ENCODE measurements around the gene USP47. TPM values are rescaled to one million over a fixed set of nuclear protein-coding genes. Genes with fewer than 3 reads are reported as not detected.

The USP47 gene
- total and polyA plus RNA-seq, 9 of the 15 experiments (the other 6 are each of a cell fraction or from before 2014, with no cell fraction given), result 13.1 to 63.6 (median 34.7) TPM

GRCh38 chr11:11841723-11842420 is at the start of gene USP47 (continued):
- TF ChIP-seq IRF1 (CRISPR knock-in tag; IDR thresholded peaks at IDR 0.05; ENCODE audit: borderline replicate concordance) (no peak), NFRKB (IDR thresholded peaks at IDR 0.05; ENCODE audit: low read depth) (peak; percentile 97), ASH1L (IDR thresholded peaks at IDR 0.05; ENCODE audit: borderline replicate concordance, low read depth, partially characterized antibody) (no peak), EZH2 (IDR thresholded peaks at IDR 0.05; ENCODE audit: borderline replicate concordance, low read depth, low read length) (no peak), DLX4 (CRISPR knock-in tag; IDR thresholded peaks at IDR 0.05) (no peak), EHMT2 (IDR thresholded peaks at IDR 0.05) (no peak), ATF1 (CRISPR knock-in tag; IDR thresholded peaks at IDR 0.05) (no peak), ATF1 (tag; IDR thresholded peaks at IDR 0.05) (peak; percentile 76), CREB3L1 (IDR thresholded peaks at IDR 0.05; ENCODE audit: borderline replicate concordance, low read depth) (peak; percentile 83), ETS1 (conservative IDR thresholded peaks at IDR 0.05; ENCODE audit: control insufficient read depth, low read depth, low read length) (0 out of 2 replicates have a peak, but pooled peaks have one; percentile 30), SRSF1 (IDR thresholded peaks at IDR 0.05; ENCODE audit: low read depth, low read length) (peak; percentile 59; the same call in 1 of the 2 replicates), DNMT1 (IDR thresholded peaks at IDR 0.05) (no peak), POLR3G (IDR thresholded peaks at IDR 0.05; ENCODE audit: extremely low read depth, insufficient read length, insufficient replicate concordance) (no peak), MNT (conservative IDR thresholded peaks at IDR 0.05) (0 out of 4 replicates have a peak, but pooled peaks of 1 of the 2 experiments have one; percentile 30), GTF2F1 (IDR thresholded peaks at IDR 0.05; ENCODE audit: low read depth, low read length) (peak; percentile 41; the same call in 1 of the 2 replicates), HMG20B (CRISPR knock-in tag; IDR thresholded peaks at IDR 0.05) (no peak), SMARCA5 (IDR thresholded peaks at IDR 0.05) (no peak), HMGXB4 (CRISPR knock-in tag; IDR thresholded peaks at IDR 0.05) (peak; percentile 66; the same call in 1 of the 2 replicates), ZNF217 (CRISPR knock-in tag; IDR thresholded peaks at IDR 0.05) (no peak), L3MBTL2 (IDR thresholded peaks at IDR 0.05) (peak; percentile 62), MED1 (CRISPR knock-in tag; IDR thresholded peaks at IDR 0.05; ENCODE audit: borderline replicate concordance) (no peak)
